GM12801 (cell line): ENCODE measurements around the gene RAB35.

Source experiments
- TF ChIP-seq, protein P1 (sequence below): IDR thresholded peaks from one replicate; pipeline ENCODE4 v1.5.1; 2011; ENCODE audit warnings: control low read depth; ENCODE audit not compliant: insufficient read length; ENCODE audit errors: extremely low read depth

RAB35 gene

DNA sequence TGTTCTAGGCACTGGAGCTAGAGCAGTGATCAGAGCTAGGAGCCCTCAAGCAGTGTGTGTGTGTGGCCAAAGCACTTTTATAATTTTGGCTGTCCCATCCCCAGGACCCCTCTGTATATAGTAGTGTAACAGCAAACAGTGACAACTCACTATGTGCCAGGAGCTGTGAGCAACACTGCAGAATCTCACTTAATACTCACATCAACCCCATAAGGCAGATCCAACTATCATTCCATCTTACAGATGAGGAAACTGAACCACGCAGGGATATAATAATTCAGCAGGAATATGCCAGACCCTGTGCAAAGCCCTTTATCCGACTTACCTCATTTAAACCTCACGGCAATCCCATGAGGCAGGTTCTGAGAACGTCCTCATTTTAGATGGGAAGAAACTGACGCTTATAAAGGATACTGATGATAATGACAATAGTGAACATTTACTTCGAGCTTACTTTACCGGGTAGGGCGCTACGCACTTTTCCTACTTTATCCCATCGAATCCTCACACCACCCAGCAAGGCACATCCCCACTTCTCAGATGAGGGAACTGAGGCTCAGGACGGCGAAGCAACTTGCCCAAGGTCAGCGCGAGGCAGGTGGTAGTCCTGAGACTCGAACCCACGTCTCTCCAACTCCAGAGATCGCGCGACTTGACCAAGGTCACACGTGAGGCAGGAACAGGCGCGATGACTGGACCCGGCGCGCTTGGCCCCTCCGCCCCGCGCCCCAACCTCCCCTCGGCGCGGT lies 687 bp downstream of the RAB35 start:
- TF ChIP-seq, protein P1, sequence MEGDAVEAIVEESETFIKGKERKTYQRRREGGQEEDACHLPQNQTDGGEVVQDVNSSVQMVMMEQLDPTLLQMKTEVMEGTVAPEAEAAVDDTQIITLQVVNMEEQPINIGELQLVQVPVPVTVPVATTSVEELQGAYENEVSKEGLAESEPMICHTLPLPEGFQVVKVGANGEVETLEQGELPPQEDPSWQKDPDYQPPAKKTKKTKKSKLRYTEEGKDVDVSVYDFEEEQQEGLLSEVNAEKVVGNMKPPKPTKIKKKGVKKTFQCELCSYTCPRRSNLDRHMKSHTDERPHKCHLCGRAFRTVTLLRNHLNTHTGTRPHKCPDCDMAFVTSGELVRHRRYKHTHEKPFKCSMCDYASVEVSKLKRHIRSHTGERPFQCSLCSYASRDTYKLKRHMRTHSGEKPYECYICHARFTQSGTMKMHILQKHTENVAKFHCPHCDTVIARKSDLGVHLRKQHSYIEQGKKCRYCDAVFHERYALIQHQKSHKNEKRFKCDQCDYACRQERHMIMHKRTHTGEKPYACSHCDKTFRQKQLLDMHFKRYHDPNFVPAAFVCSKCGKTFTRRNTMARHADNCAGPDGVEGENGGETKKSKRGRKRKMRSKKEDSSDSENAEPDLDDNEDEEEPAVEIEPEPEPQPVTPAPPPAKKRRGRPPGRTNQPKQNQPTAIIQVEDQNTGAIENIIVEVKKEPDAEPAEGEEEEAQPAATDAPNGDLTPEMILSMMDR, result no peak

DNA sequence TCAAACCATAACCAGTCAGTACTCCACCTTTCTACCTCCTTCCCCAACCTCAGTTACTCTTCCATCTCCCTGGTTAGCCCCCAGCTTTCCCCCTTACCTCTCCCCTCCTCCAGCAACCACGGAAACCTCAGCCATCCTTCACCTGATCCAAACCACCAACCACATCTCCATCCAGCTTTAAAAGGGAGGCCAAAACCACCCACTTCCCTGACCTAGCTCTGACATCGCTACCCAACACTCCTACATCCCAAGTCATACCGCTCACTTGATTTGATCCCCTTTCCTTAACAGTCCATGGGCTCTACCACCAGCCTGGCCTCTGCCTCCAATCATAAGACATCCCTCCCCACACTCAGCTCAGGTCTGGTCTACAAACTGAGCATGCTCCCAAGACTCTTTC lies 1.5 kb downstream of the RAB35 start:
- TF ChIP-seq, protein P1, result no peak

DNA sequence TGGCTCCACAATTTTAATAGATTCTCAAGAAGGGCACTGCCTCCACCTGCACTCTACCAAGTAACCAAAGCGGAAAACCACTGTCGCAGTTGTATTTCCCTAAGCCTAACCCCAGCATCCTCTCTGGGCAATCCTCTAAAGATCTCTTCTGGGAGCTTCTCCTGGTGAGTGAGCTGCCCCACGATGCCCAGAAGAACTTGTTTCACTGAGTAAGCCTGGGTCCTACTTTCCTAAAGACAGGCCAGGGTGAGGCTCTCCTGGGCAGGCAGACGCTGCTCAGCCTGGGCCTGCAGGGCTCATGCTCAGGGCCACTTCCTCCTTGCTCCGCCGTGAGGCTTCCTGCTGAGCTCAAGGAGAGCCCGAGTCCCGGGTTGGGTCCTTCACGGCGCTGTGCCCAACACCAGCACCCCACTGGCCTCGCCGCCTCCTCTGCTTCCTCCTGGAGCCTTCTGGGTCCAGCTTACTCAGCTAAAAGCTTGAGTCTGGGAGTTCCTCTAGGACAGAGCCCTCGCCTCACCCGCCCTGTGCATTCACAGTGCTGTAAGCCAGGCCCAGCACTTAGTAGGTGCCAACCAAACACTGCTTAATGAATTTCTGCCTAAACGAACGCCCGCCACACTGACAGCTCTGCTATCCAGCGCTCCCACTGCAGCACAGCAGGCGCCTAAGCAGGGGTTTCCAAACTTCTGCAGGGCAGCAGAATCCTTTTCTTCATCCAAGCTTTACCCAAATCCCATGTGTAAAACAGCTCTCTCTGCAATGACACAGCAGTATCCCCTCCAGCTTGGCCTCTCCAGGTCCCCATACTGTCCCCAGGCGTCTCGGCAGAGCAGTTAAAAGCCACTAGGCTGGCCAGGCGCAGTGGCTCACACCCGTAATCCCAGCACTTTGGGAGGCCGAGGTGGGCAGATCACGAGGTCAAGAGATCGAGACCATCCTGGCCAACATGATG lies 5.7 kb downstream of the RAB35 start:
- TF ChIP-seq, protein P1, result no peak

DNA sequence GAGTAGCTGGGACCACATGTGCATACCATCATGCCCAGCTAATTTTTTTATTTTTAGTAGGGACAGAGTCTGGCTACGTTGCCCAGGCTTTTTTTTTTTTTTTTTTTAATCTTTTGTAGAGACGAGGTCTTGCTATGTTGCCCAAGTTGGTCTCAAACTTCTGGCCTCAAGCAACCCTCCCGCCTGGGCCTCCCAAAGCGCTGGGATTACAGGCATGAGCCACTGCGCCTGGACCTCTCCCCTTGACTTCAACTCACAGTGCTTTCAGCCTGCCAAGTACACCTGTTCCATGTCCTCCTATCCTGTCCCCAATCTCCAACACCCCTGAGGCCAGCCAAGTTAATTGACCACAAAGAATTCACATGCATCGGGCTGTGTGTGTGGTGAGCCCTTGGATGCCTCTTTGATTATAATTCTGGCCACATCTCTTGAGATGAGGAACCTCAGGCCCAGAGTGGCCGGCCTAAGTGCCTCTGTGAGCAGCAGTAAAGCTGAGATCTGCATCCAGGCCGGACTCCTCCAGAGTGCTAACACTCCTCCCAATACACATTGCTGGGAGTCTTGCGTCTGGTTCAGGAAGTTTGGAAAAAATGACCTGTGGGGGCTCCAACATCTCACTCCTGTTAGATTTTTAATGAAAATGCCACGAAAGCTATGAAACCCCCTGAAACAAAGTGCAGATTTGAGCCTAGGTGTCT lies 6.8 kb downstream of the RAB35 start:
- TF ChIP-seq, protein P1, result no peak

DNA sequence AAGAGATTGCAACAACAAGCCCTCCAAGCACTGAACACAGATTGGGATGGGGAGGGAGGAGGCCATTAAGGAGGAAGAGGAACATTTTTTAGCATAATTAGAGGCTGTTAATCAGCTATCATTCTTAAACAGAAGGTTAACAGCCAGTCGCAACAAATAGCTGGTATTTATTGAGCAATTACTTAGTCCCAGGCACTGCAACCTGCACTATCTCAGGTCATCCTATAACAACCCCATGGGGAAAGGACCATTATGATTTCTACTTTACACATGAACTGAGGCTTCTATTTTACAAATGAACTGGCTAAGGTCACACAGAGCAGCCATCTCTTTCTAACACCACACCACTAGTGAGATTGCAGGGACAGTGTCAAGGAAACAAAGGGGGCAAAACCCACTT lies 10.4 kb downstream of the RAB35 start:
- TF ChIP-seq, protein P1, result no peak

DNA sequence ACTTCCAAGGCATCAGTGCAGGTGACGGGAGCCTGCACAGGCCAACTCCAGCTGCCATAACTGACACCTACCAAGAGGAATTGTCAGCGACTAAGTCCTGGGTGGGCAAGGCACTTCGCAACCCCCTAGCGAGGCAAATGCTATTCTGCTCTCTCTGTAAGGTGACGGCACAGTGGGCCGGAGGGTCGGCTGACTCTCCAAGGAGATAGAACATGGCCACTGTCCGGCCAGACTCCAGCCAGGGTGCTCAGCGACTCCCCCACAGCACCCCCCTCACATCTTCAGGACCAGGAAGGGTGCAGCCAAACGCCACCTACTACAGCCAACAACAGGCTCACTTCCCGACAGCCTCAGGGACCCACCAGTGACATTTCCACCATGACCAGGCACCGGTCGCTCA lies 13.2 kb downstream of the RAB35 start:
- TF ChIP-seq, protein P1, result no peak

DNA sequence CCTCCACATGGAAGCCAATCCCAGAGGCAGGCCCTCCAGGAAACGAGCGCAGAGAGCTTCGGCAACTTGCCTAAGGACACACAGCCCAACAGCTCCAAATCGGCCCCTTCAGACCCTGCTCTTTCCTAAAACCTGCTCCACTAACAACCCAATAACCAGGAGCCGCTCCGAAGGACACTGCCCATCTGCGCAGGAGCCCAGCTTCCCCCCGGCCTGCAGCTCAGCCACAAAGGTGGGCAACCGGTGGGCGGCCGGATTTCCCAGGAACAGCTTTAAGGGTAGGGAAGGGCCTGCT lies 13.6 kb downstream of the RAB35 start:
- TF ChIP-seq, protein P1, result no peak
